DOHH2 (cell line): ENCODE data around the gene CDKL2.

Experiments used
- H3F3A ChIP-seq: fragments of 200-600 bp; sonication (generic), shearing (Covaris generic); 2 replicates; pipeline ENCODE4 v1.6.0; 2016; ENCODE audit warnings: antibody characterized with exemption, mild to moderate bottlenecking; ENCODE audit not compliant: control insufficient read depth, insufficient read depth
- H3K27ac ChIP-seq: fragments of 200-600 bp; sonication (generic); 2 replicates; pipeline ENCODE4 v1.5.1; 2014; ENCODE audit warnings: low read depth, mild to moderate bottlenecking, low read length, moderate library complexity
- H3K27me3 ChIP-seq: fragments of 200-600 bp; sonication (generic); 2 replicates; pipeline ENCODE4 v1.6.1; 2014; ENCODE audit warnings: mild to moderate bottlenecking, low read length, mixed read lengths; ENCODE audit not compliant: control insufficient read depth
- H3K36me3 ChIP-seq: fragments of 200-600 bp; sonication (generic); 2 replicates; pipeline ENCODE4 v1.6.1; 2014; ENCODE audit warnings: mild to moderate bottlenecking, low read length, moderate library complexity, mixed read lengths; ENCODE audit not compliant: control insufficient read depth
- H3K4me1 ChIP-seq: fragments of 200-600 bp; sonication (generic); 2 replicates; pipeline ENCODE4 v1.6.1; 2014; ENCODE audit warnings: mild to moderate bottlenecking, low read length, mixed read lengths; ENCODE audit not compliant: control insufficient read depth
- H3K4me2 ChIP-seq: fragments of 200-600 bp; sonication (generic); 2 replicates; pipeline ENCODE4 v1.6.0; 2014; ENCODE audit warnings: mild to moderate bottlenecking, low read length, moderate library complexity
- H3K4me3 ChIP-seq: fragments of 200-600 bp; sonication (generic); 2 replicates; pipeline ENCODE4 v1.5.1; 2014; ENCODE audit warnings: mild to moderate bottlenecking, low read length, mixed read lengths
- H3K79me2 ChIP-seq: fragments of 200-600 bp; sonication (generic); 2 replicates; pipeline ENCODE4 v1.6.1; 2014; ENCODE audit warnings: mild to moderate bottlenecking, low read length, mixed read lengths; ENCODE audit not compliant: control insufficient read depth
- H3K9me2 ChIP-seq: fragments of 200-600 bp; sonication (generic); replicated peaks from 2 replicates; pipeline ENCODE4 v1.6.1; 2014; ENCODE audit warnings: mild to moderate bottlenecking, low read length, mixed read lengths; ENCODE audit not compliant: control insufficient read depth
- H3K9me3 ChIP-seq: fragments of 200-600 bp; sonication (generic); 2 replicates; pipeline ENCODE4 v1.6.1; 2014; ENCODE audit warnings: antibody characterized with exemption, low read length, mixed read lengths; ENCODE audit not compliant: control insufficient read depth, insufficient read depth
- H4K20me1 ChIP-seq: fragments of 200-600 bp; sonication (generic); 2 replicates; pipeline ENCODE4 v1.6.0; 2014; ENCODE audit warnings: low read depth, mild to moderate bottlenecking, antibody characterized with exemption, low read length, moderate library complexity; ENCODE audit not compliant: control insufficient read depth, insufficient read depth
- CTCF ChIP-seq: fragments of 200-600 bp; sonication (generic); IDR thresholded peaks from one replicate; pipeline ENCODE4 v1.5.1; 2014; ENCODE audit warnings: antibody characterized with exemption, mild to moderate bottlenecking, low read depth, low read length; ENCODE audit not compliant: poor library complexity, severe bottlenecking
- EZH2phosphoT487 ChIP-seq: fragments of 200-600 bp; sonication (generic); IDR thresholded peaks from 2 replicates; pipeline ENCODE4 v1.6.1; 2017; ENCODE audit warnings: borderline replicate concordance, mild to moderate bottlenecking, antibody characterized with exemption, low read length, moderate library complexity, mixed read lengths

CDKL2 gene

GRCh38 chr4:75561789-75562188, 68.5 kb downstream of the CDKL2 start:
- Histone ChIP-seq H3K79me2 (no peaks in the 10 kb centered on the region), H3K4me2 (no peak overlapping the region)

GRCh38 chr4:75557696-75558095, 72.6 kb downstream of the CDKL2 start:
- H3K36me3 ChIP-seq = no peaks in the 10 kb centered on the region
- no peaks in the 10 kb centered on the region for H3K9me3 ChIP-seq
- no peak for TF ChIP-seq EZH2phosphoT487
- TF ChIP-seq CTCF = no peak
- H3K4me3 ChIP-seq = no peak overlapping the region
- no peaks in the 10 kb centered on the region for H3K79me2 ChIP-seq
- H3K27ac ChIP-seq = no peak overlapping the region
- no peaks in the 10 kb centered on the region for H3K9me2 ChIP-seq
- no peaks in the 10 kb centered on the region for H3F3A ChIP-seq
- peaks cover 16% of the 10 kb centered on the region for H3K4me1 ChIP-seq
- peak overlapping the region; percentile 1; the same call in 1 of the 2 replicates for H3K4me2 ChIP-seq
- no peaks in the 10 kb centered on the region for H4K20me1 ChIP-seq
- H3K27me3 ChIP-seq = peaks cover 22% of the 10 kb centered on the region

More at GRCh38 chr4:75561789-75562188, 68.5 kb downstream of the CDKL2 start:
- Histone ChIP-seq H3K27me3 (peaks cover 10% of the 10 kb centered on the region), H3F3A (no peaks in the 10 kb centered on the region), H3K4me3 (no peak overlapping the region), H3K36me3 (no peaks in the 10 kb centered on the region), H3K4me1 (peaks cover 7% of the 10 kb centered on the region), H3K27ac (no peak overlapping the region), H4K20me1 (no peaks in the 10 kb centered on the region), H3K9me3 (no peaks in the 10 kb centered on the region), H3K9me2 (no peaks in the 10 kb centered on the region)
- TF ChIP-seq CTCF = no peak
- no peak for TF ChIP-seq EZH2phosphoT487

- H4K20me1 ChIP-seq = no peaks in the 10 kb centered on the region
- H3K27me3 ChIP-seq = peaks cover 22% of the 10 kb centered on the region
- no peaks in the 10 kb centered on the region for H3K79me2 ChIP-seq
- no peaks in the 10 kb centered on the region for H3K9me2 ChIP-seq
- H3K9me3 ChIP-seq = no peaks in the 10 kb centered on the region
- H3K4me1 ChIP-seq = peaks cover 16% of the 10 kb centered on the region
- no peaks in the 10 kb centered on the region for H3F3A ChIP-seq
- TF ChIP-seq EZH2phosphoT487 = no peak
- TF ChIP-seq CTCF = no peak
- H3K4me2 ChIP-seq = no peak within 1 kb of the TSS
- no peak within 1 kb of the TSS for H3K4me3 ChIP-seq
- no peak within 1 kb of the TSS for H3K27ac ChIP-seq
- H3K36me3 ChIP-seq = no peaks in the 10 kb centered on the region
Observed at GRCh38 chr4:75555294-75556164, 74.8 kb downstream of the CDKL2 start, which contains the start of gene ODAPH. Gene ODAPH, plus strand, starts transcription at chr4:75556066. Its CDS starts 17 bp downstream, at chr4:75556083.
